Liver (tissue), 9 donors: ENCODE data around the gene ZNF836. TPM values are rescaled to one million over a fixed set of nuclear protein-coding genes. Genes with fewer than 3 reads are reported as not detected.

Experiments
- DNase-seq: peaks from one replicate; pipeline ENCODE4 v3.0.0-alpha.2; 2017; ENCODE audit warnings: low spot score
- H3K27ac ChIP-seq, 2 donors: one replicate each; pipeline ENCODE4 v1.7.0; 2013; ENCODE audit warnings: inconsistent platforms in 2 of 2, low read length in 2 of 2, control low read depth in 1 of 2, low read depth in 1 of 2, mild to moderate bottlenecking in 1 of 2
- H3K27me3 ChIP-seq, 4 donors: one replicate each; pipeline versions ENCODE4 v1.6.1 to v1.7.0; 2013; ENCODE audit warnings: low read length in 3 of 4, inconsistent platforms in 1 of 4, mild to moderate bottlenecking in 1 of 4, moderate library complexity in 1 of 4; ENCODE audit not compliant: control insufficient read depth in 4 of 4, insufficient read depth in 4 of 4
- H3K36me3 ChIP-seq, 4 donors: one replicate each; pipeline versions ENCODE4 v1.6.1 to v1.7.0; 2013; ENCODE audit warnings: low read length in 3 of 4, mild to moderate bottlenecking in 3 of 4, low read depth in 1 of 4, moderate library complexity in 1 of 4; ENCODE audit not compliant: control insufficient read depth in 4 of 4, insufficient read depth in 3 of 4
- H3K4me1 ChIP-seq, 4 donors: one replicate each; pipeline versions ENCODE4 v1.6.1 to v1.7.0; 2013; ENCODE audit warnings: low read length in 3 of 4, mild to moderate bottlenecking in 3 of 4, moderate library complexity in 1 of 4; ENCODE audit not compliant: control insufficient read depth in 4 of 4, insufficient read depth in 4 of 4
- H3K4me3 ChIP-seq, 3 donors: one replicate each; pipeline versions ENCODE4 v1.6.1 to v1.7.0; 2013; ENCODE audit warnings: low read length in 3 of 3, control low read depth in 1 of 3, low read depth in 1 of 3, mild to moderate bottlenecking in 1 of 3
- H3K9ac ChIP-seq, 2 donors: one replicate each; pipeline ENCODE4 v1.7.0; 2013; ENCODE audit warnings: low read length in 2 of 2, mild to moderate bottlenecking in 2 of 2, moderate library complexity in 2 of 2, control low read depth in 1 of 2, low read depth in 1 of 2
- H3K9me3 ChIP-seq, 4 donors: one replicate each; pipeline versions ENCODE4 v1.6.1 to v1.7.0; 2013; ENCODE audit warnings: low read length in 3 of 4; ENCODE audit not compliant: control insufficient read depth in 4 of 4
- ATF3 ChIP-seq: IDR thresholded peaks from 2 replicates; pipeline ENCODE4 v1.6.1; 2016; ENCODE audit warnings: antibody characterized with exemption
- CTCF ChIP-seq: fragments of 150-350 bp; IDR thresholded peaks from 2 replicates; pipeline ENCODE4 v1.5.1; 2017; ENCODE audit warnings: improper control_type of control experiment, low read depth, low read length; ENCODE audit not compliant: missing input control
- EGR1 ChIP-seq, 2 donors: IDR thresholded peaks; 2 replicates each; pipeline ENCODE4 v1.6.1; 2016 to 2018; ENCODE audit warnings: antibody characterized with exemption in 2 of 2, low read depth in 2 of 2
- FOXA1 ChIP-seq: IDR thresholded peaks from 2 replicates; pipeline ENCODE4 v1.6.1; 2016; ENCODE audit warnings: antibody characterized with exemption
- FOXA2 ChIP-seq: IDR thresholded peaks from 2 replicates; pipeline ENCODE4 v1.6.1; 2016; ENCODE audit warnings: antibody characterized with exemption
- GABPA ChIP-seq, 2 donors: IDR thresholded peaks in 1 of 2; conservative IDR thresholded peaks in 1 of 2; 2 replicates each; pipeline ENCODE4 v1.6.1; 2016; ENCODE audit warnings: antibody characterized with exemption in 2 of 2, mild to moderate bottlenecking in 1 of 2, moderate library complexity in 1 of 2
- HNF4A ChIP-seq, 2 donors: conservative IDR thresholded peaks; 2 replicates each; pipeline ENCODE4 v1.6.1; 2016; ENCODE audit warnings: antibody characterized with exemption in 2 of 2, mild to moderate bottlenecking in 2 of 2
- HNF4G ChIP-seq: IDR thresholded peaks from 2 replicates; pipeline ENCODE4 v1.6.1; 2016; ENCODE audit warnings: antibody characterized with exemption
- JUND ChIP-seq, 2 donors: IDR thresholded peaks; 2 replicates each; pipeline ENCODE4 v1.6.1; 2016; ENCODE audit warnings: antibody characterized with exemption in 2 of 2
- MAX ChIP-seq: IDR thresholded peaks from 2 replicates; pipeline ENCODE4 v1.6.1; 2016; ENCODE audit warnings: antibody characterized with exemption
- NR2F2 ChIP-seq: IDR thresholded peaks from 2 replicates; pipeline ENCODE4 v1.6.1; 2016; ENCODE audit warnings: antibody characterized with exemption
- RAD21 ChIP-seq, 2 donors: IDR thresholded peaks; 2 replicates each; pipeline ENCODE4 v1.6.1; 2016; ENCODE audit warnings: antibody characterized with exemption in 2 of 2, mild to moderate bottlenecking in 2 of 2
- REST ChIP-seq: IDR thresholded peaks from 2 replicates; pipeline ENCODE4 v1.6.1; 2016; ENCODE audit warnings: antibody characterized with exemption, mild to moderate bottlenecking
- RXRA ChIP-seq, 2 donors: IDR thresholded peaks; 2 replicates each; pipeline ENCODE4 v1.6.1; 2017 to 2018; ENCODE audit warnings: antibody characterized with exemption in 2 of 2, mild to moderate bottlenecking in 1 of 2
- SP1 ChIP-seq: IDR thresholded peaks from 2 replicates; pipeline ENCODE4 v1.6.1; 2018; ENCODE audit warnings: antibody characterized with exemption, mild to moderate bottlenecking
- TAF1 ChIP-seq: conservative IDR thresholded peaks from 2 replicates; pipeline ENCODE4 v1.6.1; 2016; ENCODE audit warnings: antibody characterized with exemption, mild to moderate bottlenecking
- YY1 ChIP-seq: IDR thresholded peaks from 2 replicates; pipeline ENCODE4 v1.6.1; 2016; ENCODE audit warnings: antibody characterized with exemption, mild to moderate bottlenecking
- ZBTB33 ChIP-seq: IDR thresholded peaks from 2 replicates; pipeline ENCODE4 v1.6.1; 2016; ENCODE audit warnings: antibody characterized with exemption
- WGBS: extraction: QIAGEN DNeasy Blood & Tissue Kit; methylation state at CpG from one replicate; pipeline ENCODE4 v1.1.7; 2013; 5-methylcytosine and 5-hydroxymethylcytosine counted together
- polyA plus RNA-seq, 2 donors: library from polyadenylated mRNA; stranded (reverse) in 1 of 2; unstranded in 1 of 2; fragments of 200-250 nt in 1 of 2; fragments of >200 nt in 1 of 2; fragmentation: Nextera tagmentation in 1 of 2; extraction: Ambion mirVana in 1 of 2; gene quantifications; one replicate each; pipeline versions ENCODE4 v1.2.1 to v1.2.3, GENCODE V29; 2013 to 2015
- total RNA-seq, 2 donors: library from RNA; depleted of rRNA; stranded (reverse); fragments of >200 nt; gene quantifications; one replicate each; pipeline ENCODE4 v1.2.3, GENCODE V29; 2014
- donor health status: healthy.
- donor health status: healthy.
- donor health status: healthy.
- donor health status: healthy.
- donor health status: healthy.

ZNF836 gene
- total and polyA plus RNA-seq, 4 donors, result 0.85 to 3.1 (median 1.8) TPM

- TF ChIP-seq NR2F2 (no peak), FOXA1 (no peak), TAF1 (peak; percentile 75), GABPA (IDR thresholded peaks at IDR 0.05 in 1 of 2, conservative IDR thresholded peaks at IDR 0.05 in 1 of 2) (peak; percentile 84 to 94), SP1 (peak; percentile 90), HNF4G (no peak), FOXA2 (no peak), HNF4A (conservative IDR thresholded peaks at IDR 0.05) (no peak), ATF3 (no peak), CTCF (no peak), YY1 (peak; percentile 99), ZBTB33 (peak; percentile 94), MAX (peak; percentile 46), EGR1 (IDR thresholded peaks at IDR 0.05; ENCODE audit: low read depth in 2 of 2) (peak; percentile 29 to 30), REST (peak; percentile 70), RXRA (IDR thresholded peaks at IDR 0.05) (peak in 1 of 2 donors; percentile 26), JUND (IDR thresholded peaks at IDR 0.05) (peak in 1 of 2 donors; percentile 41), RAD21 (IDR thresholded peaks at IDR 0.05) (no peak)
- peak within 1 kb of the TSS; percentile 83 to 91 for H3K9ac ChIP-seq
- H3K27ac ChIP-seq, result peak within 1 kb of the TSS; percentile 88 to 98
- H3K27me3 ChIP-seq, result no peaks in the 10 kb centered on the region
- peak within 1 kb of the TSS; percentile 82 to 94 (median 89) for H3K4me3 ChIP-seq
- peak; percentile 97 for DNase-seq
- peaks cover 0 to 7% (median 7%) of the 10 kb centered on the region in 4 donors for H3K36me3 ChIP-seq
- under 1% methylated on average over 70 of the region's 70 CpGs for WGBS
- no peaks in the 10 kb centered on the region for H3K9me3 ChIP-seq
- peaks cover 4 to 33% (median 22%) of the 10 kb centered on the region in 4 donors for H3K4me1 ChIP-seq
Measured at GRCh38 chr19:52189735-52190486, 18.5 kb upstream of the ZNF836 start, which contains the start of gene PPP2R1A. TSS of gene PPP2R1A (plus strand) at chr19:52190052. CDS start at chr19:52190097, 45 bp downstream.
